DMS 273 (cell line): ENCODE data around the gene PECR.
"Not testable (repeated sequence)": the region's sequence is repeated elsewhere in the genome, so short reads cannot be mapped to it uniquely, and the experiment has no call there.

ENCODE experiments used
- DNase-seq: peaks from one replicate; lab custom pipeline; 2025; ENCODE audit not compliant: unreplicated experiment; lab: John Stamatoyannopoulos, UW

PECR gene

DNA sequence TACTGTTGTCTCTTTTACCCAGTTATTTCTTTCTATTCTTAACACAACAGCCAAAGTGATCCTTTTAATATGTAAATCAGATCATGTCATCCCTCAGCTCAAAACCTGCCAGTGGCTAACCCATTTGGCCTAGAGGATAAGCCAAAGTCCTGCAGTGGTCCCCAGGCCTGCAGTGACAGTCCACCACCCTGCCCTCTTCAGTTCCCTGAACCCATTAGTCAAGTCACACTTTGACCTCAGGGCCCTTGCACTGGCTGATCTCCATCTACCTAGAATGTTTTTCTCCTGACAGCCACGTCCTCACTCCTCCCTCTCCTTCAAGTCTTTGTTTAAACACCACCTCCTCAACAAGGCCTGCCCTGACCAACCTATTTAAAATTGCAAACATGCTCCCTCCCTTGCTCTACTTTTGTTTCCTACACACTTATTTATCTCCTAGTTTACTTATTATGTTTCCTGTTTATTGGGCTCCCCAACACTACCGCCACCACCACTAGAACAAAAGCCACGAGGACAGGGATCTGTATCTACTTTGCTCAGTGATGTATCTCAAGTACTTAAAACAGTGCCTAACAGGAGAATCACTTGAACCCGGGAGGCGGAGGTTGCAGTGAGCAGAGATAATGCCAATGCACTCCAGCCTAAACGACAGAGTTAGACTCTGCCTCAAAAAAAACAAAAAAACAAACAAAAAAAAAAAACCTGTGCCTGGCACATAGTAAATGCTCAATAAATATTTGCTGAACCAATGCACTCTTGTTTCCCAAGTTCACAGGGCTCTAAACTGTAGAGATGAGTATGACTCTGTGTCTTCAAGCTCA is 77.5 kb downstream of the PECR start:
- no peak for DNase-seq

- DNase-seq: no peak
These were observed 78.9 kb downstream of the PECR start for GRCh38 chr2:216002693-216003092.

DNA sequence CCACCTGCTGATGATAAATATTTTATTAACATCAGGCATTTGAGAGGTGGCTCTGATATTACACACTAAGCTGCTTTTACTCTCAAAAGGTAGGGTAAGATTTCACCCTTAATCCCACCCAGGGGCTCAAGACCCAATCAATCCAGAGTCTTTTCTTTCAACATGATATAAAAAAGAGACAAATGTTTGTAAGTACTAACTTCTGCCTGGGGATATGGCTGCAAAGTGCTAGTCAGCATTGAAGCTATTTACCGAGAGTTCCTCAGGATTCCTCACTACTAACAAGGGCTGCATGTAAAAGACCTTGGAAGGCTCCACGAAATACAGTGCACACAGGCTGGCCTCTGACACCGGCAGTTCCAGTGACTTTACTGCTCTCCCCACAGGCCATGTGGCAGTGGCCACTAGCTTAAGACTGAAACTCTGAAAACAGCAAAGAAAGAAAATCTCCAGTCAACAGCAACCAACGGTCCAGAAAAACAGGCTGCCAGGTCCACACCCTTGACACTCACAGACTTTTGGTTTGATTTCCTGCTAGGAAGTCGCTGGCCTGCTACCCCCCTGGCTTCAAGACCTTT is 79.4 kb downstream of the PECR start:
- DNase-seq: no peak

DNA sequence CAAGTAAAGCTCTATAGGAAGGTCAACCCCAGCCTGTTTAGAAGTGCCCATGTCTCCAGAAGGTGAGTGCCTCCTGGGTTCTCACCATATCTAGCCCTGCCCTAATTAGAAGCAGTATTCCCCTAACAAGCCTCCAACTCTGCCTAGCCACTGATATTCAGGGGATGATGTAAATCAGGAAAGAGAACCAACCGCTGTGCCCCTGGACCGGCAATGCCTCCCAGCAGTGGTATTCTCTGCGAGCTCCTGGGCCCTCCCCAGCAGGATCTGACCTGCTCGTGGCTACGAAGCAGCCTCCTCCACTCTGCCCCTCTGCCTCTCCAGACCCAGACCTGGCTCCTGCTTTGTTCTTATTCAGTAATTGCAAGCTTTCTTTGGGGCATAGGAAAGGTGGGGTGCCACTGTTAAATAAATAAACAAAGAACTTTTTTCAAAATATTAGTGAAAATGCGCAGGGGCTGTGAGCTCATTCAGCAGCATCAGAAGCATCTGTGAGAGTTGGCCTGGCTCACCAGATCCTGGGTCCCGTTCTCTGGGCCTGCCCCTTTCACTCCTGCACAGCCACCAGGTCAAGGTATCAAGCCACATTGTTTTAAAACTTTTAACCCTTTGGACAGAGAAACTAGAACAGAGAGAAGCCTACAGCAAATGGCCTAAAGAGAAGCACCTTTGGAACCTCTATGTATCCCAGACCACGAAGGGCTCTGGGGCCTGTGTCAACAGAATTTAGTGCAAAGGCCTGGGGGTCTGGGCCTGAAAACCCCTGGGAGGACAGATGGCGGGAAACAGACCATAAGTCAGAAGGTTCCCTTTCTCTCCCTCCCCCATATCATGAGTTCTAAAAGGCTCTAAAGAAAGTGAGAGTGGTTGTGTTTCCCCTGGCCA is 80.2 kb downstream of the PECR start:
- peak; percentile 25 for DNase-seq

GRCh38 chr2:215998636-215999035 is 83.0 kb downstream of the PECR start:
- no peak for DNase-seq

DNA sequence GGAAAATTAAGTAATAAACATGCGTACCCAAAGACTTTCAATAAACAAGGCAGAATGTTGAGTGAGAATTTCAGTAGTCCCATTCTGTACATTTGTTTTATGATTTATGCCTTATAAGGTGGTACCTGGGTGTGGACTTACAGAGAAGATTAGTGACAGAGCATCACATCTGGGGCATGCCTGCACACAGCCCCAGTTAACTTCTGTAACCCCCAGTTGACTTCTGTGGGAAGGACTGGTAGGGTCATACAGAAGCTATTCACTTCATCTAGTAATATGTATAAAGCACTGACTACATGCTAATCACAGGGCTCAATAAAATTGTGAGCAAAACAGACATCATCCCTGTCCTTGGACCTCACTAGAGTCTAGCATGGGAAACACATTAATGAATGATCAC is 84.4 kb downstream of the PECR start:
- DNase-seq: no peak

GRCh38 chr2:215994911-215995310 is 86.7 kb downstream of the PECR start:
- DNase-seq: no peak

DNA sequence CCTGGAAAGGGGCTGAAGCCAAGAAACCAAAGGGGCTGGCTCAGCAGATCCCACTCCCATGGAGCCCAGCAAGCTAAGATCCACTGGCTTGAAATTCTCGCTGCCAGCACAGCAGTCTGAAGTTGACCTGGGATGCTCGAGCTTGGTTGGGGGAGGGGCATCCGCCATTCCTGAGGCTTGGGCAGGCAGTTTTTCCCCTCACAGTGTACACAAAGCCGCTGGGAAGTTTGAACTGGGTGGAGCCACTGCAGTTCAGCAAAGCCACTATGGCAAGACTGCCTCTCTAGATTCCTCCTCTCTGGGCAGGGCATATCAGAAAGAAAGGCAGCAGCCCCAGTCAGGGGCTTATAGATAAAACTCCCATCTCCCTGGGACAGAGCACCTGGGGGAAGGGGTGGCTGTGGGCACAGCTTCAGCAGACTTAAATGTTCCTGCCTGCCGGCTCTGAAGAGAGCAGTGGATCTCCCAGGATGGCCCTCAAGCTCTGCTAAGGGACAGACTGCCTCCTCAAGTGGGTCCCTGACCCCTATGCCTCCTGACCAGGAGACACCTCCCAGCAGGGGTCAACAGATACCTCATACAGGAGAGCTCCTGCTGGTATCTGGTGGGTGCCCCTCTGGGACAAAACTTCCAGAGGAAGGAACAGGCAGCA is 92.9 kb downstream of the PECR start:
- DNase-seq: not testable (repeated sequence)
